ENCODE measurements around the gene PYDC1. TPM values are rescaled to one million over a fixed set of nuclear protein-coding genes. Genes with fewer than 3 reads are reported as not detected.

The PYDC1 gene
- total RNA-seq, 1 experiment from 2014 or later = not detected

DNA sequence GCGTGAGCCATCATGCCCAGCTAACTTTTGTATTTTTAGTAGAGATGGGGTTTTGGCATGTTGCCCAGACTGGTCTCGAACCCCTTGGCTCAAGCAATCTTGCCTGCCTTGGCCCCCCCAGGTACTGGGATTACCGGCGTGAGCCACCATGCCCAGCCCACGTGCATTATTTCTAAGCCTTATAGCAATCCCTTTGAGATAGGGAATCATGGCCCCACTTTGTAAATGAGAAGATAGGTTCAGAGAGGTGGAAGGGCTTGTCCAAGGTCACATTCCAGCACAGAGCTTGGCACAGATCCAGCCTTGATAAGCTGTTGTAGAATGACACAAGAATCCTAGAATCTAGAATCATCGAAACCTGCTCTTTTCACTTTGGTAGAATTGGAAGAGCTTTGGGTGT is 10.2 kb downstream of the PYDC1 start:
- H3K9me3 ChIP-seq = no peaks in the 10 kb centered on the region
- H3K4me1 ChIP-seq = no peaks in the 10 kb centered on the region
- BruUV-seq (replicated peaks) = no TSS peak
- no peak overlapping the region for H3K4me3 ChIP-seq (ENCODE audit: low read depth, low read length)
- Mint-ChIP-seq H3K9me3 (ENCODE audit: unreplicated experiment) (no peaks in the 10 kb centered on the region), H3K36me3 (ENCODE audit: insufficient read depth, unreplicated experiment) (peaks cover 19% of the 10 kb centered on the region), H3K27me3 (ENCODE audit: insufficient read depth, unreplicated experiment) (peaks cover 5% of the 10 kb centered on the region), H3K4me1 (ENCODE audit: low read depth, unreplicated experiment) (peaks cover 3% of the 10 kb centered on the region), H3K4me3 (ENCODE audit: unreplicated experiment) (no peak overlapping the region), H3K27ac (ENCODE audit: unreplicated experiment) (no peak overlapping the region)
- H3K36me3 ChIP-seq (ENCODE audit: control insufficient read depth, insufficient read depth, low read length) = no peaks in the 10 kb centered on the region
- TF ChIP-seq, protein P1, sequence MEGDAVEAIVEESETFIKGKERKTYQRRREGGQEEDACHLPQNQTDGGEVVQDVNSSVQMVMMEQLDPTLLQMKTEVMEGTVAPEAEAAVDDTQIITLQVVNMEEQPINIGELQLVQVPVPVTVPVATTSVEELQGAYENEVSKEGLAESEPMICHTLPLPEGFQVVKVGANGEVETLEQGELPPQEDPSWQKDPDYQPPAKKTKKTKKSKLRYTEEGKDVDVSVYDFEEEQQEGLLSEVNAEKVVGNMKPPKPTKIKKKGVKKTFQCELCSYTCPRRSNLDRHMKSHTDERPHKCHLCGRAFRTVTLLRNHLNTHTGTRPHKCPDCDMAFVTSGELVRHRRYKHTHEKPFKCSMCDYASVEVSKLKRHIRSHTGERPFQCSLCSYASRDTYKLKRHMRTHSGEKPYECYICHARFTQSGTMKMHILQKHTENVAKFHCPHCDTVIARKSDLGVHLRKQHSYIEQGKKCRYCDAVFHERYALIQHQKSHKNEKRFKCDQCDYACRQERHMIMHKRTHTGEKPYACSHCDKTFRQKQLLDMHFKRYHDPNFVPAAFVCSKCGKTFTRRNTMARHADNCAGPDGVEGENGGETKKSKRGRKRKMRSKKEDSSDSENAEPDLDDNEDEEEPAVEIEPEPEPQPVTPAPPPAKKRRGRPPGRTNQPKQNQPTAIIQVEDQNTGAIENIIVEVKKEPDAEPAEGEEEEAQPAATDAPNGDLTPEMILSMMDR (IDR thresholded peaks at IDR 0.05; ENCODE audit: insufficient read depth in 1 of 2, low read depth in 1 of 2, low read length in 1 of 2, severe bottlenecking in 1 of 2, unreplicated experiment in 1 of 2) = no peak
- H3K27me3 ChIP-seq (replicated peaks; ENCODE audit: control insufficient read depth, insufficient read depth, low read length) = no peaks in the 10 kb centered on the region
- intact Hi-C loops (cut with micrococcal nuclease; ENCODE audit: unreplicated experiment) = loop anchor here (10.0 kb wide), 1 partner anchor 88 kb away; no protein-coding TSS in a partner anchor
- DNase-seq = no peak
- ChIA-PET CTCF (no interaction called here), POLR2A (no interaction called here)

DNA sequence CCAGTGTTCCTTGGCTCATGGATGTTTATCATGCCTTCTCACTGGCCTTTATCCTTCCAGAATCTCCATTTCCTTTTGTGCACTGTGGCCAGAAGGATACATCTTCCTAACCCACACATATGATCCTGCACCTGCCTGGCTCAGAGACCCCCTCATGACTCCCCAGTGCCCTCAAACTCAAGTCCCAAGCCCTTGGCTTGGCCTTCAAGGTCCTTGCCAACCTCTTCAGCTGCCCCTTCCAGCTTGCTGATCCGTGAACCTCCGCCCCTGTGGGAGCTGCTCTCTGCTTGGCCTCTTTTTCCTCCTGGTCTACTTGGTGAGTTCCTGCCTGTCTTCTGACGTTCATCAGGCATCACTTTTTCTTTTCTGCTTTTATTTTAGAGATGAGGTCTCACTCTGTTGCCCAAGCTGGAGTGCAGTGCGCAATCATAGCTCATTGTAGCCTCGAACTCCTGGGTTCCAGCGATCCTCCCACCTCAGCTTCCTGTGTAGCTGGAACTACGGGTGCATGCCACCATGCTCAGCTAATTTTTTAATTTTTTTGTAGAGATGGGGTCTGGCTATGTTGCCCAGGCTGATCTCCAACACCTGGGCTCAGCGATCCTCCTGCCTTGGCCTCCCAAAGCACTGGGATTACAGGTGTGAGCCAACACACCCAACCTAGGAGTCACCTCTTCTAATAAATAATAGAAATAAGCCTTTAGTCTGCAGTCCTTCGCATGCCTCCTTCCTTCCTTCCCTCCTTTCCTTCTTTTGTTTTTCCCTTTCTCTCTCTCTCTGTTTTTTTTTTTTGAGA is 11.9 kb downstream of the PYDC1 start:
- CTCF ChIA-PET = no interaction called here
- H3K4me1 ChIP-seq = no peaks in the 10 kb centered on the region; the same call in 1 of the 2 replicates
- no peaks in the 10 kb centered on the region for H3K27me3 ChIP-seq (replicated peaks; ENCODE audit: control insufficient read depth, insufficient read depth, low read length)
- H3K36me3 ChIP-seq (ENCODE audit: control insufficient read depth, insufficient read depth, low read length) = no peaks in the 10 kb centered on the region
- H3K9me3 Mint-ChIP-seq (ENCODE audit: unreplicated experiment) = no peaks in the 10 kb centered on the region
- TF ChIP-seq, protein P1 (IDR thresholded peaks at IDR 0.05; ENCODE audit: insufficient read depth in 1 of 2, low read depth in 1 of 2, low read length in 1 of 2, severe bottlenecking in 1 of 2, unreplicated experiment in 1 of 2) = no peak
- H3K4me3 Mint-ChIP-seq (ENCODE audit: unreplicated experiment) = no peak overlapping the region
- intact Hi-C loops (cut with micrococcal nuclease; ENCODE audit: unreplicated experiment) = loop anchor here (5.0 to 10.0 kb wide), 2 partner anchors 90 to 237 kb away; partner anchors contain the start of gene ZNF843
- no peaks in the 10 kb centered on the region for H3K9me3 ChIP-seq
- peaks cover 3% of the 10 kb centered on the region for H3K27me3 Mint-ChIP-seq (ENCODE audit: insufficient read depth, unreplicated experiment)
- DNase-seq = no peak
- no peak overlapping the region for H3K4me3 ChIP-seq (ENCODE audit: low read depth, low read length)
- H3K36me3 Mint-ChIP-seq (ENCODE audit: insufficient read depth, unreplicated experiment) = peaks cover 30% of the 10 kb centered on the region
- no TSS peak for BruUV-seq (replicated peaks)
- H3K27ac Mint-ChIP-seq (ENCODE audit: unreplicated experiment) = no peak overlapping the region
- no peaks in the 10 kb centered on the region for H3K4me1 Mint-ChIP-seq (ENCODE audit: low read depth, unreplicated experiment)
- POLR2A ChIA-PET = no interaction called here

DNA sequence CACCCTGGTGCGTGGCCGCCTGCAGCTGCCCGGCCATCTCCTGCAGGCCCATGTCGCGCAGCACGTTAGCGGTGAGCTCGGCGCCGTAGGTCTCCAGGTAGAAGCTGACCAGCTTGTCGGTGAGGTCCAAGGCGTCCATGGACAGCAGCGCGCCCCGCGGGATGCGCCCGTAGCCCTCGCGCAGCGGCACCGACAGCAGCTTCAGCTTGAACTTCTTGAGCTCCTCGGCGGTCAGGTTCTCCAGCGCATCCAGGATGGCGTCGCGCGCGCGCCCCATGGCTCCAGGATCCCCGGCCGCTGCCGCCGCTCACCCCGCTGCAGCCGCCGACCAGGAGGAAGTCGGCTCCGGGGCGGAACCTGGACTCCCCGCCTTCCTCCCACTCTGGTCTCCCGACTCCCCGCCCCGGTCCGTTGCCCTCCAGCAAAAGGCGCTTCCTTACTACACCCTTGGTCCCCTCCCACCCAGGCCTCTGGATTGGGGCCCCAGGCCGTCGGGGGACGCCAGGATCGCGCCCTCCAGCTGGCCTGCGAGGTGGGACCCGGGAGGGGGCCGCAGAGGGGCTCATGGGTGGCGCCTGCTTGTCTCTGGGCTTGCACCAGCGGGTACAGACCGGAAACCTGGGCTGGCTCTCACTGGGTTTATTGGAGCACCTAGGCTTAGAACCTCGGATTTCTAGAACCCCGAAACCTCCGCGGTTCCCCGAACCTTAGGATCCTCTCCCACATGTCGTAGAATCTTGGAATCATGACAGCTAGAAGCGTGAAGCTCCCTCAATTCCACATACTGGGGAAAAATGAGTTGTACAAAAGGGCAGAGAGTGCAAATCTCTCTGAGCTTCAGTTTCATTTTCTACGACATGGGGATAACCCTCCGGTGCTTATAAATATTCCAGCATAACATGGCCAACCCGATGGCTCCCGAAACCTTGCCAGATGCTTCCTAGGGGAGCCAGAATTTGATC is 14.2 kb downstream of the PYDC1 start, which contains the start of gene PYCARD:
Gene PYCARD, minus strand, starts transcription at position 347 of the 962 bp plus-strand sequence. Its CDS starts 70 bp downstream, at position 277.
- no peak for DNase-seq
- no TSS peak for BruUV-seq (replicated peaks)
- no peaks in the 10 kb centered on the region; the same call in 1 of the 2 replicates for H3K4me1 ChIP-seq
- H3K36me3 Mint-ChIP-seq (ENCODE audit: insufficient read depth, unreplicated experiment) = peaks cover 53% of the 10 kb centered on the region
- TF ChIP-seq, protein P1 (IDR thresholded peaks at IDR 0.05; ENCODE audit: insufficient read depth in 1 of 2, low read depth in 1 of 2, low read length in 1 of 2, severe bottlenecking in 1 of 2, unreplicated experiment in 1 of 2) = no peak
- CTCF ChIA-PET = no interaction called here
- H3K9me3 Mint-ChIP-seq (ENCODE audit: unreplicated experiment) = no peaks in the 10 kb centered on the region
- peaks cover 22% of the 10 kb centered on the region for H3K4me1 Mint-ChIP-seq (ENCODE audit: low read depth, unreplicated experiment)
- peak within 1 kb of the TSS; percentile 18 for H3K4me3 ChIP-seq (ENCODE audit: low read depth, low read length)
- no peaks in the 10 kb centered on the region for H3K27me3 ChIP-seq (replicated peaks; ENCODE audit: control insufficient read depth, insufficient read depth, low read length)
- intact Hi-C loops (cut with micrococcal nuclease; ENCODE audit: unreplicated experiment) = loop anchor here (5.0 to 10.0 kb wide), 2 partner anchors 92 to 240 kb away; partner anchors contain the start of gene ZNF843
- peaks cover 3% of the 10 kb centered on the region for H3K27me3 Mint-ChIP-seq (ENCODE audit: insufficient read depth, unreplicated experiment)
- POLR2A ChIA-PET = no interaction called here
- H3K9me3 ChIP-seq = no peaks in the 10 kb centered on the region
- H3K27ac Mint-ChIP-seq (ENCODE audit: unreplicated experiment) = no peak within 1 kb of the TSS
- H3K36me3 ChIP-seq (ENCODE audit: control insufficient read depth, insufficient read depth, low read length) = no peaks in the 10 kb centered on the region
- peak within 1 kb of the TSS; percentile 37 for H3K4me3 Mint-ChIP-seq (ENCODE audit: unreplicated experiment)

Data from Caco-2 (cell line).